NK-92 treated with Interleukin-12 subunit alpha and Interleukin-12 subunit beta, amount 100 ng/mL, for 24 hours (cell line): Measurements from ENCODE around the gene RHEBL1.

Experiments
- DNase-seq: peaks from one replicate; lab custom pipeline; 2025; lab: John Stamatoyannopoulos, UW

RHEBL1 gene

DNA sequence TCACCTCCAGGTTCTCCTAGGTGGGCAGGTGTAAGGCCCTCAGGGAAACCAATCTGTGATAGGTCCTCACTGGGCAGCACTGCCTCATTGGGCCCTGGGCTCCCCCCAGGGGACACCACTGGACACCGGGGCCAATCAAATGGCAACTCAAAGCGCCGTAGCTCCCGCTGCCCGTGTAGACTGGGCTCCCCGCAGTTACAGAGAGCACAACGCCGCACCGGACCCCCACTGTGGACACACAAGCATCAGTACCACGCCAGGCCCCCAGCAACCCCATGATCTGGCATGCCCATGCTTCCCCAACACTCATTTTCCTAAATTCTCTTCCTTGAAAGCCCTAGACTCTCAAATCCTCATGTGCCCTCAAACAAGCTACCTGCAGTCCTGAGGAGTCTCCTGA lies 15.3 kb downstream of the RHEBL1 start:
- no peak for DNase-seq

DNA sequence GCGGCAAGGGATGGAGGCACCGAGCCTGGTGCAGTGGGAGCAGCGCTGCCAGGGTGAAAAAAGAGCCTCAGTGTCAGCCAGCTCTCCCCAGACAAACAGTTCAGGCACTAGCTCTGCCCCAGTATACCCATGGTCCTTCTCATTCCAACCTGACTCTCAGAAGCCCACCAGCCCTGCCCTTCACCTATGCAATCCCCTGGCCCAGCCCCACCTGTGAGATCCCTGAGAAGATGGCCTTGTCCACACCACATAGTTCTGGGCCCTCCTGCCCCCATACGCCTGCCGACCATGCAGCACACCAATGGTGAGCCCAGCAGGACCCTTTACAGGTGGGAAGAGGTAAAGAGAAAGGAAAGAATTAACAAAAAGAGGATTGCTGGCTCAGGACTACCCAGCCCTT lies 15.7 kb downstream of the RHEBL1 start:
- DNase-seq = no peak

DNA sequence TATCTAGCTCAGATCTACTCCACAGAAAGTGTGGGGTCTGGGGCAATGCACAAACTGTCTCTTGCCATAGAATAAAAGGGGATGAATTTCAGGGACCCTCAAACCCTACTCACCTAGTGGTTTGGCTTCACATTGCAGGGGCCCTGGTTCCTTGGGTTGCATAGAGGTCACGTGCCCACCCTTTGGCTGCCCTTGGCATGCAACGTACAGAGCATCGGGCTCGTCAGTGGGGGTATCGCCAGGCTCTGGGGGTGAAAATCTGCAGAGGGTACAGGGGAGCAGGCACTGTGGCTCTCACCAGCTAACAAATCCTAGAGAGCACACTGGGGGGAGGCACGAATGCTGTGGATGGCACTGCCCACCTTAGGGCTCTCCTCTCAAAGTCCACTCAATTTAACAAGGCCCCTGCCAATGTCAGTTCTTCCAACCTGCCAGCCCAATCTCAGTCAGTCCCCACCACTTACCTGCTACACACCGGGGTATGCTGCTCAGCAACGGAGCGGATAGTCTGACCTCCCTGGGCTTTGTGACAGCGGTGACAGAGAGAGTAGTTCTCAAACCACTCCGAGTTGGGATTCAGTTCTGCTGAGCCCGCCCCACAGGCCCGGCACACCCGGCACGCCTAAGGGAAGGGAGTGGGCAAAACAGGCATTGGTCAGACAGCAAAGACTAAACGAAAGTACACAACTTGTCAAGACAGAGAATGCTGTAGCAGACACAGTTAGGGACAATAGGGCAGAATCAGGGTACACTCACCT lies 17.1 kb downstream of the RHEBL1 start:
- no peak for DNase-seq

DNA sequence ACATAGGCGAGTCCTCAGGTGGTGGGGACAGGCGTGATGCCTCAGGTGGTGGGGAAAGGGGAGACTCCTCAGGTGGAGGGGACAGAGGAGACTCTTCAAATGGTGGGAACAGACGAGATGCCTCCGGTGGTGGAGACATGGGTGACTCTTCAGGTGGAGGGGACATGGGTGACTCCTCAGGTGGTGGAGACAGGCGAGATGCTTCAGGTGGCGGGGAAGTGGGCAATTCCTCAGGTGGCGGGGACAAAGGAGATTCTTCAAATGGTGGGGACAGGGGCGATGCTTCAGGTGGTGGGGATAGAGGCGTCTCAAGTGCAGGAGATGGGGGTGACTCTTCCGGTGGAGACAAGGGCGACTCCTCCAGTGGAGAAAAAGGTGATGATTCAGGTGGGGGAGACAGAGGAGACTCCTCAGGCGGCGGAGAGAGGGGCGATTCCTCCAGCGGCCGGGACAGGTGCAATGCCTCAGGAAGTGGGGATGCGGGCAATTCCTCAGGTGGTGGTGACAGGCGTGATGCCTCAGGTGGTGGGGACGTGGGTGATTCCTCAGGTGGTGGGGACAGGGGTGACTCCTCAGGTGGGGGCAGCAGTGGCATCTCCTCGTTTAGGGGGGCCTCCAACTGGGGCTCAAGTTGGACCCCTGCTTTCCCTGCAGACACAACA lies 17.9 kb downstream of the RHEBL1 start:
- DNase-seq = no peak

DNA sequence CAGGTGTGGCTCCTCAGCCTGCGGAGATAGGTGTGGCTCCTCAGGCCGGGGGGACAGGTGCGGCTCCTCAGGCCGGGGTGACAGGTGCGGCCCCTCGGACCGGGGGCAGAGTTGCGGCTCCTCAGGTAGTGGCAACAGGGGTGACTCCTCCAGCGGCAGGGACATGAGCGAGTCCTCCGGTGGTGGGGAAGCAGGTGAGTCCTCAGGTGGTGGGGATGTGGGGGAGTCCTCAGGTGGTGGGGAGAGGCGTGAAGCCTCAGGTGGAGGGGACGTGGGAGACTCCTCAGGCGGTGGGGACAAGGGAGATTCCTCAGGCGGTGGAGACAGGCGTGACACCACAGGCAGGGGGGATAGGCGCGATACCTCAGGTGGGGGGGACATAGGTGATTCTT lies 18.4 kb downstream of the RHEBL1 start:
- DNase-seq = no peak

DNA sequence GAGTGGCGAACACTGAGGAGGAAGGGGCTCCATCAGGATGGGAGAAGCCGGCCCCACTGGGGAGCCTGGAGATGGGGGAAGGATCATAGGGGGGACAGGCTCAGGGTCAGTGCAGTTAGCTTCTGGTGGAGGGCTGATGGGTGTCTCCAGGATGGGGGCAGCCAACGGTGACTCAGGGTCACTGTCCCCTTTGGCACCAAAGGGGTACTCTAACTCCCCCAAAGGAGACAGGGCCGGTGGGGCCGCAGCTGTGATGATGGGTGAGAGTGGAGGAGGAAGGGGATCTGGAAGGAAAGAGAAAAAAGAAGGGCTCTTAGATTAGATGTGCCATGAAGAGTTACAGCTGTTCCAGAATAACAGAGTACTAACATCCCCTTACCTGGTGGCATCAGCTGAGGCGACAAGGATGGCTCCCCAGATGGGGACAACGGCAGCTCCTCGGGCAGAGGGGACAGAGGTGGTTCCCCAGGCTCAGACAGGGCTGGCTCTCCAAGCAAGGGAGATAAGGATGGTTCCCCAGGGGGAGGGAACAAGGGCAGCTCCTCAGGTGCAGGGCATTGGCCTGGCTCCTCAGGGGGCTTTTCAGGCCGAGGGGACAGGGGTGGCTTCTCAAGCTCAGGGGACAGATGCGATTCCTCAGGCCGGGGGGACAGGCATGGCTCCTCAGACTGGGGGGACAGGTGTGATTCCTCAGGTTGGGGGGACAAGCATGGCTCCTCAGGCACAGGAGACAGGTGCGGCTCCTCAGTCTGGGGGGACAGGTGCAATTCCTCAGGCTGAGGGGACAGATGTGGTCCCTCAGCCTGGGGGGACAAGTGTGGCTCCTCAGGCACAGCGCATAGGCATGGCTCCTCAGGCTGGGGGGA lies 19.0 kb downstream of the RHEBL1 start:
- DNase-seq = no peak

DNA sequence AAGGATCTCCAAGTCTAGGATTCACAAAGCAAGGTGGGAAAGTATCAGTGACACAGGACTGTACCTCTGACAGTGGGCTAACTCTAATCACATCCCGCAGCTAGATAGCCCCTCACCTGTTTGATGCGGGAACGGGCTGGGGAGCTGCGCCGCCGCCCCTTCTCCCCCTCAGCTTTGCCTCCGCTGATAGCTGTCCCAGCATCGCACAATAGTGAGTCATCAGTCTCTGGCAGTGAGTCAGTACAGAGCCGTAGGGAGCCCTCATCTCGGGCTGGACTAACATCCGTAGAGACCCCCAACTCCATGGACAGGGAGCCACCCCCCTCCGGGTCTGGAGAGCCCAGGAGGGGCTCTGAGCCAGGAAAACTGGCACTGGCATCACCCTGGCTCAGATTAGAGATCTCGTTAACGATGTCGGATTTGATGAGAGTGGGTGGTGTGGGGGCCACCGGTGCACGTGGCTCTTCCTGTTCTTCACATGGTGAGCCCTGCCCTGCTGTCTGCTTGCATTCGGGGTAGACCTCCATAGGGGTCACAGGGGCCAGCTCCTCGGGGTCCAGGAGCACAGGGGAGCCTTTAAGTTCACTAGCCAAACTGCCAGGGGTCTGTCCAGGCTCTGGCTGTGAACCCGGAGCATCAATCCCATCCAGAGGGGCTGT lies 20.1 kb downstream of the RHEBL1 start:
- no peak for DNase-seq

DNA sequence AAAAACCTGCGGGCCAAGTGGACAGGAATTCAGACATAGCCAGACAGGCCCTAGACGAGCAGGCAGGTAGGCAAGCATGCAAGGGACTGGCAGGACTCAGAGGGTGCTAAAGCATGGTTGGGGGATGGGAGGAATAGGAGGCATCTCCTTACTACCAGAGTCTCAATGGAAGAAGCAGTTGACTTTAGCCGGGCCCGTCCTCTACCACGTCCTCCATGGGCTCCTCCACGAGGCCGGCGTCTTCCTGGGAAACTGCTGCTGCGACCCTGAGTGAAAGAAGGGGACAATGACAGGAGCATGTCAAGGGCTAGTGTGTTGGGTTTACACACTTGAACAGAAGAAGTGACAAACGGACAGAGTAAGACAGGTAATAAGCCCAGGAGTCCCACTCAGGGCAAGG lies 20.8 kb downstream of the RHEBL1 start:
- DNase-seq = no peak

DNA sequence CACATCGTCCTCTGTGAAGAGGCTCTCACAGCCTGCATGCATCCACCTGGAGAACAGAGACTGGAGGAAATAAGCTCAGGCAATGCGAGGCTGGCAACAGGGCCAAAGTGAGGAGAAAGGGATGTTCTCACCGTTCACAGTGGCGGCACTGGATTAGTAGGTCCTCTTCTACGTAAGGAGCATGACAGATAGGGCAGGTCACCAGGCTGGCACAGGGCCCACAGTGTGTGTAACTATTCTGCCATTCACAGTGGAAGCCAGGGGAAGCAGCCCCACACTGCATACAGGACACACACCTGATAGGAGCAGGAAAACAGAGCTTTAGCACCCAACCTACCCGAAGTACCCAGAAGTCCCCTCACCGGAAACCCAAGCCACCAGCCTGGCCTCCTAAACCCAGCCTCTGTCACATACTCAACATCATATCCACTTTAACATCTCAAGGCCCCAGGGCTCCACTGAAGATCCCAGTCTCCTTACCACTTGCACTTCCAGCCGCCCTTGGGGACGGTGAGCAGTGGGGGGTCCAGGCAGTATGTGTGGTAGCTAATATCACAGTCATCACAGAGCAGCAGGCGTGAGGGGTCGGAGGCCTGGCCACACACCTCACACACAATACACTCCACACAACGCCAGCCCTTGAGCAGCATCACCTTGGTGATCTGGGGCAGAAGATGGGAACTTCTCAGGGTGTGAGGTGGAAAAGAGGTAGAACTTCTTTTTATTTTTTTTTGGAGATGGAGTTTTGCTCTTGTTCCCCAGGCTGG lies 23.5 kb downstream of the RHEBL1 start:
- DNase-seq = no peak

DNA sequence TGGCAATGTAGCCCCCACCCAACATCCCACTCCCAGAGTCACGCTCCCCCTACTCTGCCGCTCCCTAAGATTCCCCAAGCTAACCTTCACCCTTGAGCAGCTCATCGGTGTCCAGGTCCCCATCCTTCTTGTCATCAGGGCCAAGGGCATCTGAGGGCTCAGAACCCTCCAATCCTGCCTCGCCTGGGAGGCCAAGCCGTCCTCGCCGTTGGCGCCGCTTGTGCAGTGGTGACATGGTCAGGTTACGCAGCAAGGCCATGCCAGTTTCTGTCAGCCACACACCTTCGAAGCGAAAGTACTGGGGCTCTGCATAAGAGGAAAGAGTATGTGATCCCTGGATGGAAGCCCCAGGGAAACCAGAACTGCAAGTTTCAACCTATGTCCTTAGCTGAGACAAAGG lies 25.1 kb downstream of the RHEBL1 start:
- no peak for DNase-seq

DNA sequence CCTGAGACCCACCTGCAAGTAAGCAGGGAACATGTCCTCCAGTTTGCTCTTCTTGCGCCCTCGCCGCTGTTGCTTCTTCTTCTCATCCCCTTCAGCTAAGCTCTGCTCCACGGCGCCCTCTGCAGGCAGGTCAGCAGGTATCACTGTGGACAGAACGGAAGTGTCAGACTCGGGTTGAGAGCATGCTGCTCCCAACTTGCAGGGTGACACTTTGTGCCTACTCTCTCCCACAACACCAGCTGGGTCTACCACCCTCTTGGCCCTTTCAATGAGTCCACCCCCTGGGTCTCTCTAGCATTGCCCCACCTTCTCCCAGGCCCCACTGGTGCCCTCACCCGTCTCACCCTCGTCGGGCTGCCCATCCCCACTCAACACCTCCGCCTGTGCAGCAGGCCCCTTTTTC lies 25.9 kb downstream of the RHEBL1 start:
- peak; percentile 15 for DNase-seq

DNA sequence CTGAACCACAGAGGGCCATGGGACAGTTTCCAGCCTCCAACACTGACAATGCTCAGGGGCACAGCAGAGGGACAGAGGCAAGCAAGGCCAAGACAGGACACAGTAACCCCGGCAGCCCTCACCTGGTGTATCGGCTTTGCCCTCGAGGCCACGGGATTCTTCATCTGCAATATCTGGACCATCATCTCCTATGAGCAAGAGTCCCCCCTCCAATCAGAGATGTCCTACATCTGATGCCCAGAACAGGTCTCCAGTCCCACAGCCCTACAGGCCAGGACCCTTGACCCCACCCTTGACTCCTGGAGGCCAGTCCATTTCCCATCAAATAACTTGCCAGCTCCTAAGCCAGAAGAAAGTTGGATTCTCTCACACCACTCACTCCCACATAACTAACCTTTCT lies 26.5 kb downstream of the RHEBL1 start:
- no peak for DNase-seq

DNA sequence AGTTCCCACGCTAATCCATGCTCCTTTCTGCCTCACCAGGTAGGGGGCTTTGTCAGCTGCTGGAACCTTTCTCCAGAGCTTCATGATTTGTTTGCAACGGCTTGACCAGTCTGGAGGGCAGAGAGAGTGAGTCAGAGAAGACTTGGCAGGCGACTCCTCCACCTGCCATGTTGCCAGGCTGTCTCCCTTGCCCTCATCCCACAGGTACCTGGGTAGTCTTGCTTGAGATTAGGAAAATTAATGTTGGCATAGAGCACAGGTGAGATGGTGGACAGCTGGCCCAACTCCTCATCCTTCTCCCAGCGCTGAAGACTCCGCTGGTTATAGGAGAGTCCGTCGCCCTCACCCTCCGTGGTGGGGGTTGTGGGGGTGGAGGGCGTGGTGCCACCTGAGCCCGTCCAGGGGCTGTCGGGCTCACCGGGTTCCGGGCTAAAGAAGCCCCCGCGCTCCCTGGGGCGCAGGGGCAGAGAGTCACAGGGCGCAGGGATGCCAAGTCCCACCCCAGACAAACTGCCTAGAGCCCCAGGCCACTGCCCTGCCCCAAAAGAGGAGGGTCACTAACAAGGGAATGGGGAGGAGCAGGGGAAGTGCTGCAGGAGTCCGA lies 27.8 kb downstream of the RHEBL1 start:
- DNase-seq = no peak

DNA sequence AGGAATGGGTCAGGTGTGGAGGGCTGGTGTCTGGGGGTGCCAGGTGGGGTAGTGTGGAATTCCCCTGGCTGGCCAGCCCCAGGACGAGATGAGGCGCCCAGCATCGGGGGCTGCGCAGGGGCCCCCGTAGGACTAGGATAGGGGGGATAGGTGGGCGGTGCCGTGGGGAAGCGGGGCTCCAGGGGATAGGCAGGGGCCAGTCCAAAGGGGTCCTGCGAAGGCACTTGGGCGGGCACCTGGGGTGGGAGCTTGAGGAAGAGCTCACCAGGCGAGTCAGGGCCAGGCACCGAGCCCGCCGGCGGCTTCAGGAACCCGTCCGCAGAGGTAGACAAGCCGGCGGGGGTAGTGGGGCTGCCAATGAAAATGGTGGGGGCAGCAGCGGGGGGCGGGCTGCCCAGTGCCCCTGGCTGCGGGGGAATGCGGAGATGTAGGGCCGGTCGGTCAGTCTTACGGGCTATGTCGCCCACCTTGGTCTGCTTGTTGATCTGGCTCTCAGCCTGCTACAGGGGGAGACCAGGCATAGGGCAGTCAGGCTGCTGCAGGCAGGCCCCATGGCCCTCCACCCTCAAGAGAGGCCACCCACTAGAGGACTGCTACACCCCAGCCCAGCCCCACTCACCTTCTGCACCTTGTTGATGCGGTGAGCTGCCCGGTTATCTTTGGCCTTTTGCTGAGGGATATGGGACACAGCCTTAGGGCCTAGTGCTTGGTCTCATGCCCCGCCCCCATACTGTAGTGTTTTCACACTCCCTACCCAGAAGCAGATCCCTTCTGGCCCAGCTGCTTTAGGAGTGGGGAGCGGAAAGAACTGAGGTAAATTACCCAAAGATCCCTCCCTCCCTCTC lies 28.5 kb downstream of the RHEBL1 start:
- no peak for DNase-seq

DNA sequence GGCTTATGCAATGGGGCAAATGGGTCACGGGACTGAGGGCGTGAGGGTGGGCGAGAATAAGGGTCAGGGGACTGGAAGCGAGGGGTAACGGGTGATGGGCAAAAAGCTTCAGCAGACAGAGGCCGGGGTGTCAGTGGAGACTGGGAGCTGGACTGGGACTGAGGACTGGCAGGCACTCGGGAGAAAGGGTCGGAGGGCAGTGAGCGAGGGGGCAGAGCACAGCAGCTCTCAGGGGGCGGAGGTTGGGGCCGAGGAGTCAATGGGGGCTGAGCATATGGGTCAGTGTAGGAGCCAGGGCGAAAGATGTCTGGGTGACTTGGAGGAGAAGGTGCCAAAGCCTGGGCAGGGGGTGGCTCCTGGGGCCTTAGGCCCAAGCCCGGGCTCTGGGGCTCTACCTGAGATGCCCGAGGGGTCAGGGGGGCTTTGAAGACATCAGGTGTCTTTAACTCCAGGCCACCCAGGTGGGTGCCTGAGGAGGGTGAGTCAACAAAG lies 29.4 kb downstream of the RHEBL1 start:
- DNase-seq = no peak

DNA sequence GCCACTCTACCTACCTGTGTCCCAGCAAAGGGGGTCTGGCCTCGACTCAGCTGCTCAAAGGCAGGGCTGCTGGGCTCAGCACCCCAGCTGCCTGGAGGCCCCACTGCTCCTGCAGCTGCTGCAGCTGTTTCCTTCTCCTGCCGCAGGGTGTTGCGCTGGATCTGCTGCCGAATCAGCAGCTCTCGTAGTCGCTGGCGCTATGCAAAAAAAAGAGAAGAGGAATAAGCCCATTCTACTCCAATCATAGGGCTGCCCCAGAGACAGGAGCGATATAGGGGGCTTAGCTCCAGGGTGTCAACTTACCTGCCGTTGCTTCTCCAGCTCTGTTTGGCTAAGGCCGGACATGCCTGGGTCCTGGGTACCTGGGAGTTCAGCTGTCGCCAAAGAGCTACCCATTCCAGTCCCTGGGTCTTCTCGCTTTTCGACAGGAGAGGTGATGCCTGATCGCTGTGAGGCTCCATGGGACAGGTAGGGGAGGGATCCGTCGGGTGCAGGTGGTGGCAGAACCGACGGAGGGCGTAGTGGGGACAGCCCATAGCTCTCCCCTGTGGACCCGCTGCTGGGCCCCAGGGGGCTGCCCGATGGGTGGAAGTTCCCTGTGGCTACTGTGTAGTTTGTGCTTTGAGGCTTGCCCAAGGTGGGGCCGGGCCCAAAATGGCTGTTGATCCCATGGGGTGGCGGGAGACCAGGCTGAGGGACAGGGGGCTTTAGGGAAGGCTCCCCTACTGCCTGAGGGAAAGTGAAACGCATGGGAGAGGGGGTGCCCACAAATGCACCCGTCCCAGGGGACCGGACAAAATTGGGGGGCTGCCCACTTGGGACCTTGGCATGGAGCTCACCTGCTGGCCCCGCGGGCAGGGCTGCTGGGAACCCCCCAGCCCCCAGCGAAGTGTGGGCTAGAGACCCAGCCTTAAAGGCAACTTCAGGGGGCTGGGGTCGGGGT lies 30.1 kb downstream of the RHEBL1 start:
- DNase-seq = no peak

DNA sequence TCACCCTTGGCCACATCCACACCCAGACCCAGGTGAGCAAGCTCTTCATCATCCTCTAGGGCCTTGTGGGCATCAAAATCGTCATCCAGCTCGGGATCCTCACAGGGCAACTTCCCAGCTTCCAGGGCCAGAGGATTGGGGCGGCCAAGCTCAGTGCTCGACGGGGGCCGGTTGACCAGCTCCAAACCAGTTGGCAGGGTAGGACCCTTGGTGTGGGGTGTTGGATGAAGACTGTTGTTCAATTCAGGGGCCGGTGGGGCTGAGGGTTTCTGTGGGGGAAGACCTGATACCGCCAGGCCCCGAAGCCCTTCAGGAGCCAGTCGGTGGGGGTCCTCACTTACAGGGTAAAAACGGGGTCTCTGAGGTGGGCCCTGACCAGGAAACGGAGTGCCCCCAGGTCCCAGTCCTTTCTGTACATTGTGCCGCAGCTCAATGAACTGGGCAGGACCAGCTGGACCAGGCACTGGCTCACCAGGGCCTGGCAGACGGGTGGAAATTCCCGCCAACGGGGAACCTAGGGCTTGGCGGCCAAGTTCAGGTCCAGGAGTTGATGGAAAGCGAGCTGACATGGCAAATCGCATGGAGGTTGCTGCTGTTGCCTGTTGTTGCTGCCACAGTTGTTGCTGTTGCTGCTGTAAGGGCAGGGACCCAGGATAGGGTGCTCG lies 31.4 kb downstream of the RHEBL1 start:
- DNase-seq = no peak

DNA sequence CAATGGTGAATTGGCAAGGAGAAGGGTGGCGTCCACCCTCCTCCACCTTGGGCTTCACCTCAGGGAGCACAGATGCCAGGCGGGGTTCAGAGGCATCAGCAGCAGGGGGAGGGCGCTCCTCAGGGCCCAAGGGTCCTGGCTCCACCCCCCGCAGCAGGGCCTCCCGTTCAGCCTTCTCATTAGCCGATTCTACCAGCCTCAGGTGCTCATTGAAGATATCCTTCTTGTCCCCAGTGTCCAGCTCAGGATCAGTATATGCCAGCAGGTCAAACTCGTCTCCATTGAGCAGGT lies 31.9 kb downstream of the RHEBL1 start:
- DNase-seq = no peak
